GM23338 (cell line): ENCODE data around the gene CD44. TPM values are rescaled to one million over a fixed set of nuclear protein-coding genes. Genes with fewer than 3 reads are reported as not detected.

Experiments used
- polyA plus RNA-seq: library from polyadenylated mRNA; unstranded; fragments of >200 nt; fragmentation: Nextera tagmentation; extraction: Ambion mirVana; gene quantifications from 2 replicates; pipeline ENCODE4 v1.2.1, GENCODE V29; 2016
- total RNA-seq: library from RNA; depleted of rRNA; stranded (reverse); fragments of >200 nt; shearing (Covaris generic); gene quantifications from 2 replicates; pipeline ENCODE4 v1.2.3, GENCODE V29; 2014; rRNA removed

Gene CD44
- total and polyA plus RNA-seq, 2 experiments from 2014 or later, result 4.0 to 10.1 TPM

Other genes starting within 250 kb of the CD44 start
- 35.7 and 37.5 TPM in 2 replicates for gene APIP, start 222.8 kb upstream of the CD44 start, total RNA-seq
- gene APIP, start 222.8 kb upstream of the CD44 start, polyA plus RNA-seq, result 42.9 and 50.3 TPM in 2 replicates
- 36.9 and 38.3 TPM in 2 replicates for gene PDHX, start 222.6 kb upstream of the CD44 start, total RNA-seq
- gene PDHX, start 222.6 kb upstream of the CD44 start, polyA plus RNA-seq, result 29.5 and 40.2 TPM in 2 replicates